ENCODE measurements around the gene JPH4.

DNA sequence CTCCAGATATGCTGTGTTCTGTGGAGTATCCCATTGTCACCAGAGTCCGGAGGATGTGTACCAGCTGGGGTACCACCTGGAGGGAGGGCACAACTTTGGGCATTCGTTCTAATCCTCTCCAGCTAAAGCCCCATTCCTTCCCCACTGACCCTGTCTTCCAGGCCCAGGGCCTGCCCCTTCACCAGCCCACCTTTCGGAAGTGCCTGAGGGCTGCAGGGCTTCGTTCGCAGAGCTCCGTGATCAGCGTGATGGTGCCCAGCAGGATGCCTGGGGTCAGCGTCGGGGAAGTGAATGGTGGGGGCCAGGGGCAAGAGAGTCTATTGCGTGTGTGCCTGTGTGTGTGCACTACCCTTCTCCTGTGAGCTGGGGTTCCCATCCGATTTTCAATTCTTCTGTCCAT is 13.0 kb downstream of the JPH4 start:
- TF ChIP-seq TSHZ2 (CRISPR knock-in tag; IDR thresholded peaks at IDR 0.05) (no peak), TCF4 (CRISPR knock-in tag; IDR thresholded peaks at IDR 0.05; ENCODE audit: borderline replicate concordance) (no peak), PATZ1 (CRISPR knock-in tag; IDR thresholded peaks at IDR 0.05; ENCODE audit: borderline replicate concordance) (no peak), ZC3H10 (CRISPR knock-in tag; IDR thresholded peaks at IDR 0.05) (no peak), ZNF565 (CRISPR knock-in tag; conservative IDR thresholded peaks at IDR 0.05; ENCODE audit: low read depth) (no peak), ZNF8 (CRISPR knock-in tag; IDR thresholded peaks at IDR 0.05) (no peak), RARB (CRISPR knock-in tag; IDR thresholded peaks at IDR 0.05) (no peak), ZFP3 (CRISPR knock-in tag; IDR thresholded peaks at IDR 0.05) (no peak), OSR1 (CRISPR knock-in tag; IDR thresholded peaks at IDR 0.05) (no peak), CSRNP3 (CRISPR knock-in tag; IDR thresholded peaks at IDR 0.05) (no peak), ARNTL (CRISPR knock-in tag; IDR thresholded peaks at IDR 0.05; ENCODE audit: borderline replicate concordance, low read depth) (no peak), CSDC2 (CRISPR knock-in tag; IDR thresholded peaks at IDR 0.05) (no peak)
